Immature natural killer cell (primary cell): ENCODE measurements around the gene FAT1. TPM values are rescaled to one million over a fixed set of nuclear protein-coding genes. Genes with fewer than 3 reads are reported as not detected.
A peak's percentile ranks its signal among the peaks of the same experiment; 100 is the strongest.

Experiments used
- DNase-seq, 3 donors: peaks; one replicate each; pipeline ENCODE4 v3.0.0; 2022; ENCODE audit warnings: mixed read lengths in 1 of 3
- H3K27ac Mint-ChIP-seq, 6 donors: one replicate each; pipeline ENCODE4 v1.8.0; 2020; ENCODE audit warnings: mixed read lengths in 6 of 6, mild to moderate bottlenecking in 5 of 6, inconsistent platforms in 4 of 6, moderate library complexity in 3 of 6
- H3K27me3 Mint-ChIP-seq, 3 donors: one replicate each; pipeline ENCODE4 v1.8.0; 2020 to 2021; ENCODE audit warnings: low read depth in 3 of 3, mild to moderate bottlenecking in 3 of 3, mixed read lengths in 3 of 3, moderate library complexity in 3 of 3, inconsistent platforms in 1 of 3
- H3K36me3 Mint-ChIP-seq, 3 donors: one replicate each; pipeline ENCODE4 v1.8.0; 2020; ENCODE audit warnings: mixed read lengths in 3 of 3, inconsistent platforms in 2 of 3, mild to moderate bottlenecking in 2 of 3
- H3K4me1 Mint-ChIP-seq, 2 donors: one replicate each; pipeline ENCODE4 v1.8.0; 2020; ENCODE audit warnings: inconsistent platforms in 2 of 2, mild to moderate bottlenecking in 2 of 2, mixed read lengths in 2 of 2, moderate library complexity in 1 of 2
- H3K4me3 Mint-ChIP-seq, 5 donors: one replicate each; pipeline ENCODE4 v1.8.0; 2020; ENCODE audit warnings: mild to moderate bottlenecking in 5 of 5, mixed read lengths in 5 of 5, inconsistent platforms in 3 of 5, moderate library complexity in 3 of 5
- H3K9me3 Mint-ChIP-seq, 6 donors: one replicate each; pipeline ENCODE4 v1.8.0; 2020; ENCODE audit warnings: mild to moderate bottlenecking in 6 of 6, mixed read lengths in 6 of 6, inconsistent platforms in 4 of 6, moderate library complexity in 3 of 6
- polyA plus RNA-seq, 3 donors: library from polyadenylated mRNA; unstranded; fragments of 300-500 nt; fragmentation: Illumina TruSeq; gene quantifications; one replicate each; pipeline ENCODE4 v1.2.3, GENCODE V29; 2021

The FAT1 gene
- polyA plus RNA-seq, 3 donors from 2014 or later, result not detected

DNA sequence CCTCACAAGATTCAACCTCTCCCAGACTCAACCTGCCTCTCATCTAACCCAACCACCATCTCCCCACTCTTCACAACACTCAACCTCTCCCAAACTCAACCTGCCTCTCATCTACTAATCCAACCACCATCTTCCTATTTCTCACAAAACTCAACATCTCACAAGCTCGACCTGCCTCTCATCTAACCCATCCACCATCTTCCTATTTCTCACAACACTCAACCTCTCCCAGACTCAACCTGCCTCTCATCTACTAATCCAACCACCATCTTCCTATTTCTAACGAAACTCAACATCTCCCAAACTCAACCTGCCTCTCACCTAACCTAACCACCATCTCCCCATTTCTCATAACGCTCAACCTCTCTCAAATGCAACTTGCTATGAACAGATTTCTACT is 29.8 kb downstream of the FAT1 start:
- Mint-ChIP-seq H3K36me3 (peaks cover 0 to 14% (median 3%) of the 10 kb centered on the region in 3 donors), H3K4me1 (no peaks in the 10 kb centered on the region), H3K9me3 (peaks cover 6 to 37% (median 9%) of the 10 kb centered on the region in 6 donors)

DNA sequence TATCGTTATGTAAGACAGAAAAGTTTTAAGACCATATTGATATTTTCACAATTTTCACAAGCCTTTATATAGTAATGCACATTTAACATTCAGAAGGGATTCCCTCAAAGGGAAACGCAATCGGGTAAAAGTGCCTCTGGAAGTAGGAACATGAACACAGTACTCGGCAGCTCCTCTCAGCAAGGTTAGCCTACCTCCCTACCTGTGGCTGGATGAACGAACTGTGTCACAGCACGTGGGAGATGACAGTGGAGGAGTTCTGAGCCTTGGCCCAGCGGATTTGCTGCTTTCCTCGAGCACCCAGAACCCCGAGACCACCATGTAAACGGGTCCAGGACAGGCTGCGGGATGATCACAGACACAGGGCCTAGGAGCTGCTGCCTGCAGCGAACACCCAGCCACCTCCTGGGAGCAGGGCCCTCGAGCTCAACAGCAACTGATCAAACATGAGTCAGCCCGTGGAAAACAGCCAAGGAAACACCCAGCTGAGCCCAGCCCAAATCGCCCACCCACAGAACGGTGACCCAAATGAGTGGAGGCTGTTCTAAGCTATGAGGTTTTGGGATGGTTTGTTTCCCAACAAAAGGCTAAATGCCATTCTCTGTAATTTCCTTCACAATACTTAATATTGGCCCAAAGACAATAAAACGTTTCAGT is 30.4 kb downstream of the FAT1 start:
- H3K9me3 Mint-ChIP-seq, result peaks cover 5 to 35% (median 8%) of the 10 kb centered on the region in 6 donors
- H3K36me3 Mint-ChIP-seq, result peaks cover 0 to 14% (median 3%) of the 10 kb centered on the region in 3 donors
- no peaks in the 10 kb centered on the region for H3K4me1 Mint-ChIP-seq
- H3K27ac Mint-ChIP-seq, result no peak overlapping the region
- no peak overlapping the region for H3K4me3 Mint-ChIP-seq
- H3K27me3 Mint-ChIP-seq, result peaks cover 0 to 2% (median 0%) of the 10 kb centered on the region in 3 donors
- no peak for DNase-seq

More for the DNA sequence above, 29.8 kb downstream of the FAT1 start:
- DNase-seq, result no peak
- no peak overlapping the region for H3K27ac Mint-ChIP-seq
- peak overlapping the region in 1 of 5 donors; percentile 7 for H3K4me3 Mint-ChIP-seq
- H3K27me3 Mint-ChIP-seq, result peaks cover 0 to 2% (median 0%) of the 10 kb centered on the region in 3 donors

- Mint-ChIP-seq H3K27me3 (peaks cover 0 to 2% (median 0%) of the 10 kb centered on the region in 3 donors), H3K9me3 (peaks cover 2 to 36% (median 10%) of the 10 kb centered on the region in 6 donors), H3K4me1 (no peaks in the 10 kb centered on the region), H3K27ac (no peak overlapping the region), H3K36me3 (peaks cover 0 to 14% (median 3%) of the 10 kb centered on the region in 3 donors), H3K4me3 (no peak overlapping the region)
- no peak for DNase-seq
Observed at GRCh38 chr4:186691396-186691795, 32.3 kb downstream of the FAT1 start.

GRCh38 chr4:186689476-186689875 is 34.2 kb downstream of the FAT1 start:
- H3K27me3 Mint-ChIP-seq, result peaks cover 0 to 2% (median 0%) of the 10 kb centered on the region in 3 donors
- no peak overlapping the region for H3K27ac Mint-ChIP-seq
- DNase-seq, result no peak
- H3K9me3 Mint-ChIP-seq, result peaks cover 0 to 43% (median 9%) of the 10 kb centered on the region in 6 donors
- no peak overlapping the region for H3K4me3 Mint-ChIP-seq
- H3K36me3 Mint-ChIP-seq, result peaks cover 0 to 14% (median 3%) of the 10 kb centered on the region in 3 donors
- H3K4me1 Mint-ChIP-seq, result no peaks in the 10 kb centered on the region

DNA sequence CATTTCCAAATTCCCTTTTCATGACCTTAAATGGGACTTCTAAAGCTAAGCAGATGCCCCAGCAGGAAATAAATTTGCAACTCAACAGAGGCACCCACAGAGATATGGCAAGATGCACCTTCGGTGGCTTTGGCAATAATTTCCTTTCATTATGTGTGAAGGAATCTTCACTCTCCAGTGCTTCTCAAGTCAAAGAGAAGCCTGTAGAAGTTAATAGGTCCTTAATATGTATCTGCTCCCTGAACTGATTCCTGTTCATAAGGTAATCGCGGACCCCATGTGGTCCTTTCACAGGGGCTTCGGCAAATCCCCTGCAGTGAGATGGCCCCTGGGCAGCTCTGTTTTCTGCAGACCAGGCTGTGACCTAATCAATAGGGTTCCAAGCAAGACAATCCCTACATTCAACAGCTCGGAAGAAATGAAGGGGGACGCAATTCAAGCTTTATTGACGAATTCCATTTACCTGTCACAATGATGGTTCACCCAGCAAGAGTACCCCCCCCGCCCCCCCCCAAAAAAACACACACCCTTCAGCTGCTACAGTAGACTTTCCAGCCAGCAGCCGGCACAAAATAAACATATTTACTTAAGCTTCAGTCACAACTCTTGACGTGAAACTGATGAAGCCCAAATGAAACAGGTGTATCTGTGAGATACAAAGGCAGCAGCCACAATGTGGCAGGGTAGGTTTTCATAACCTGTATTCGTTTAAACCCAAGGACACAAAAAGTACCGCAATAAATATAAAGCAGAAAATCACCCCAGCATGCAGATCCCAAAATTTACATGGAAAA is 35.3 kb downstream of the FAT1 start:
- no peak overlapping the region for H3K27ac Mint-ChIP-seq
- no peak overlapping the region for H3K4me3 Mint-ChIP-seq
- peaks cover 0 to 2% (median 0%) of the 10 kb centered on the region in 3 donors for H3K27me3 Mint-ChIP-seq
- DNase-seq, result no peak
- H3K4me1 Mint-ChIP-seq, result no peaks in the 10 kb centered on the region
- H3K36me3 Mint-ChIP-seq, result peaks cover 0 to 10% (median 0%) of the 10 kb centered on the region in 3 donors
- H3K9me3 Mint-ChIP-seq, result peaks cover 0 to 43% (median 7%) of the 10 kb centered on the region in 6 donors

GRCh38 chr4:186687265-186687664 is 36.4 kb downstream of the FAT1 start:
- H3K4me3 Mint-ChIP-seq, result no peak overlapping the region
- DNase-seq, result no peak
- no peaks in the 10 kb centered on the region for H3K4me1 Mint-ChIP-seq
- H3K27me3 Mint-ChIP-seq, result no peaks in the 10 kb centered on the region
- peaks cover 0 to 45% (median 6%) of the 10 kb centered on the region in 6 donors for H3K9me3 Mint-ChIP-seq
- peaks cover 0 to 7% (median 0%) of the 10 kb centered on the region in 3 donors for H3K36me3 Mint-ChIP-seq
- H3K27ac Mint-ChIP-seq, result no peak overlapping the region

- Mint-ChIP-seq H3K4me1 (no peaks in the 10 kb centered on the region), H3K4me3 (no peak overlapping the region), H3K36me3 (peaks cover 0 to 7% (median 0%) of the 10 kb centered on the region in 3 donors), H3K27ac (no peak overlapping the region), H3K27me3 (no peaks in the 10 kb centered on the region), H3K9me3 (peaks cover 0 to 52% (median 7%) of the 10 kb centered on the region in 6 donors)
- DNase-seq, result no peak
Observed at GRCh38 chr4:186685767-186686183, 37.9 kb downstream of the FAT1 start.

GRCh38 chr4:186684889-186685309 is 38.8 kb downstream of the FAT1 start:
- Mint-ChIP-seq H3K27ac (no peak overlapping the region), H3K27me3 (no peaks in the 10 kb centered on the region), H3K36me3 (peaks cover 0 to 7% (median 0%) of the 10 kb centered on the region in 3 donors), H3K9me3 (peaks cover 0 to 52% (median 7%) of the 10 kb centered on the region in 6 donors), H3K4me1 (no peaks in the 10 kb centered on the region), H3K4me3 (no peak overlapping the region)
- no peak for DNase-seq

DNA sequence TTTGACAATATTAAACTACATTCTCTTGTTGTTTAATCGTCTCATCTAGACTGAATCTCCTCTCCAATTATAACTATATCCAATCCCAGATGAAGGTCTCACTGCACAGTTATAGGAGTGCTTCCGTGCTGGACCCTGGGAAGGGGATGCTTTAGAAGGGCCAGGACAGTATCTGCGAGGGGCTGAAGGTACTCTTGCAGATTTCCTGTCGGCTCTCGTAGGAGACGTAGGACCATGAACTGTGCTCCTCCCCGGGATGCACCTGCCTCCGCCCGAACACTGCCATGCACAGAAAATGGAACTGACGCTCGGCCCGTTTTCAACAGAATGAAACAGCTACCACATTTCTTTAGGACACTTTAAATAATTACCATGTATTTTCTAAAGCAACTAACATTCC is 39.4 kb downstream of the FAT1 start:
- Mint-ChIP-seq H3K27me3 (no peaks in the 10 kb centered on the region), H3K36me3 (peaks cover 0 to under 1% (median 0%) of the 10 kb centered on the region in 3 donors), H3K4me3 (no peak overlapping the region), H3K4me1 (no peaks in the 10 kb centered on the region), H3K9me3 (peaks cover 0 to 45% (median 6%) of the 10 kb centered on the region in 6 donors), H3K27ac (no peak overlapping the region)
- DNase-seq, result no peak

DNA sequence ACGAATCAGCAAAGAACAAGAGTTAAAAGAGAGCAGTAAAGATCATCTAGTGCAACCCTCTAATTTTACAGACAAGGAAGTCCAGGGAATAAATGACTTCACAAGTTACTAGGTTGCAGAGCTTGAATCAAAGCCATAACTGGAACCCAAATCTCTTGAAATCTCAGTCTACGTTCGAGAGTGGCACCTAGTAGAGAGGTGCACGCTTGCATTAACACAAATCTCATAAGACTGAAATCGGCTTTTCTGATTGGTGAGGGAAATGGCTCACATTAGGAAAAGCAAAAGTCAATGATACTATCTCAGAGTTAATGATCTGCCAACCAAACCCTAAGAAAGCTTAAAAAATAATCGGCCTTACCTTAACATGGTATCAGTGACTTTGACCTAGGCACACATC is 43.0 kb downstream of the FAT1 start:
- H3K27ac Mint-ChIP-seq, result no peak overlapping the region

DNA sequence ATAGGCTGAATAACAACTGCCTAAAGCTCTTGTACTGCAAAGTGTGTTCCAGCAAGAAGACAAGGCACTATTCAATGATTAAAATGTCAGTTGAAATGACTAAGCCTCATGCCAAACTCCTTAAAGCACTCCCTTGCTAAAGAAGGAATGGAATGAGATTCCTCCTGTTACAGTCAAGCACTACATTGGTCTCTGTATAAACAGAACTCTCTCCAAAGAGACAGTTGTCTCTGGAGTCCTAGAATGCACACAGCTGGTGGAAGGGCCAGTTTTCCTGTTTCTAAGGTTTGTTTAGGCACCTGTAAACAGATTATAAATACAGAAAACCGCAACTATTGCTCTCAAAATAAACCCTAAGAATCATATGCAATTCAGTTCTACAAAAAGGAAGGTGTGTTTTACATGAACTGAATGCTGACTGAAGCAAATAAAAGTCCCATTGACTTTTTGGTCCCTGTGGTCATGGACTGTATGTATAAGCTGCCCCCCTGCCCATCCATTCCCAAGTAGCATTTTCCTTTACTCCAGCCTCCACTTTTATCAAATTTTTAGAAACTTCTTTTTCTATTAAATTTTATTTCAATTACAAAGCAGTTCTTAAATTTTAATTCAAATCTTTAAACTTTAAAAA is 47.0 kb downstream of the FAT1 start:
- Mint-ChIP-seq H3K27me3 (peaks cover 0 to 3% (median 2%) of the 10 kb centered on the region in 3 donors), H3K4me1 (no peaks in the 10 kb centered on the region), H3K27ac (no peak overlapping the region), H3K36me3 (no peaks in the 10 kb centered on the region), H3K4me3 (no peak overlapping the region), H3K9me3 (peaks cover 0 to 8% (median 3%) of the 10 kb centered on the region in 6 donors)
- DNase-seq, result no peak

More for the DNA sequence above, 43.0 kb downstream of the FAT1 start:
- no peaks in the 10 kb centered on the region for H3K36me3 Mint-ChIP-seq
- H3K4me3 Mint-ChIP-seq, result no peak overlapping the region
- H3K4me1 Mint-ChIP-seq, result no peaks in the 10 kb centered on the region
- DNase-seq, result no peak
- H3K9me3 Mint-ChIP-seq, result peaks cover 1 to 23% (median 3%) of the 10 kb centered on the region in 6 donors
- peaks cover 0 to 2% (median 2%) of the 10 kb centered on the region in 3 donors for H3K27me3 Mint-ChIP-seq

- DNase-seq, result no peak
- Mint-ChIP-seq H3K4me1 (no peaks in the 10 kb centered on the region), H3K27me3 (peaks cover 0 to 3% (median 1%) of the 10 kb centered on the region in 3 donors), H3K9me3 (peaks cover 0 to 10% (median 3%) of the 10 kb centered on the region in 6 donors), H3K4me3 (no peak overlapping the region), H3K36me3 (no peaks in the 10 kb centered on the region), H3K27ac (no peak overlapping the region)
Observed at GRCh38 chr4:186669735-186670134, 53.9 kb downstream of the FAT1 start.

GRCh38 chr4:186669159-186669731 is 54.4 kb downstream of the FAT1 start:
- no peak for DNase-seq
- H3K27ac Mint-ChIP-seq, result no peak overlapping the region
- peaks cover 0 to 3% (median 1%) of the 10 kb centered on the region in 3 donors for H3K27me3 Mint-ChIP-seq
- H3K4me1 Mint-ChIP-seq, result no peaks in the 10 kb centered on the region
- H3K4me3 Mint-ChIP-seq, result no peak overlapping the region
- H3K36me3 Mint-ChIP-seq, result no peaks in the 10 kb centered on the region
- H3K9me3 Mint-ChIP-seq, result peaks cover 0 to 10% (median 3%) of the 10 kb centered on the region in 6 donors
